ENCODE data around the gene GPR18. TPM values are rescaled to one million over a fixed set of nuclear protein-coding genes. Genes with fewer than 3 reads are reported as not detected.
A peak's percentile ranks its signal among the peaks of the same experiment; 100 is the strongest.

The GPR18 gene
- total RNA-seq, 2 experiments from 2014 or later: 42.9 to 45.1 TPM

DNA sequence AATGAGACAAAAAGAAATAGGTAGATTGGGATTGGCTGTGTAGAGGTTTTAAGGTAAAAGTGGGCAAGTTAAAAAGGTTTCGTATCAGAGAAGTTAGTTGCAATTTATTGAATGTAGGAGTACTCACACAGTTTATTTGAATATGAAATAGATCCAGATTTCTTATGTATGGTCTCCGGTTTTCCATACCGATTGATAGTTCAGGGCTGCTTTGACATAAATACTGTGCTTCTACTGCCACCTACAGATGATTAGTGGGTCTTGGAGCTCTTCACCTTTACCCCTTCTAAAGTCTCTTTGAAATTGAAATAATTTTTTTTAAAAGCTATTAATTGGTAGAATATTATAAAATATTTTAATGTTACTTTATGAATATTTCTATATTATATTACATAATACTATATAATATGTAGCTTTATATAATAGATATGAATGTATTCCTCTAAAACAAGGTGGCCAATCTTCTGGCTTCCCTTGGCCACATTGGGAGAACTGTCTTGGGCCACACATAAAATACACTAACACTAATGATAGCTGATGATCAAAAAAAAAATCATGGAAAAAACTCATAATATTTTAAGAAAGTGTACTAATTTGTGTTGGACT lies 7.7 kb upstream of the GPR18 start:
- Histone ChIP-seq H3K27ac (ENCODE audit: low read depth in 1 of 2, low read length in 2 of 2) (no peak overlapping the region), H3K36me3 (ENCODE audit: insufficient read depth, low read length) (peaks cover 41% of the 10 kb centered on the region), H3K4me3 (ENCODE audit: low read length) (no peak overlapping the region), H3K4me1 (ENCODE audit: insufficient read depth, low read length) (peaks cover 18% of the 10 kb centered on the region), H3K27me3 (ENCODE audit: control insufficient read depth in 1 of 2, insufficient read depth in 2 of 2, low read length in 2 of 2) (no peaks in the 10 kb centered on the region), H3K9me3 (ENCODE audit: control insufficient read depth in 1 of 2, insufficient read depth in 1 of 2, low read length in 2 of 2) (no peaks in the 10 kb centered on the region)
- TF ChIP-seq, protein P1, sequence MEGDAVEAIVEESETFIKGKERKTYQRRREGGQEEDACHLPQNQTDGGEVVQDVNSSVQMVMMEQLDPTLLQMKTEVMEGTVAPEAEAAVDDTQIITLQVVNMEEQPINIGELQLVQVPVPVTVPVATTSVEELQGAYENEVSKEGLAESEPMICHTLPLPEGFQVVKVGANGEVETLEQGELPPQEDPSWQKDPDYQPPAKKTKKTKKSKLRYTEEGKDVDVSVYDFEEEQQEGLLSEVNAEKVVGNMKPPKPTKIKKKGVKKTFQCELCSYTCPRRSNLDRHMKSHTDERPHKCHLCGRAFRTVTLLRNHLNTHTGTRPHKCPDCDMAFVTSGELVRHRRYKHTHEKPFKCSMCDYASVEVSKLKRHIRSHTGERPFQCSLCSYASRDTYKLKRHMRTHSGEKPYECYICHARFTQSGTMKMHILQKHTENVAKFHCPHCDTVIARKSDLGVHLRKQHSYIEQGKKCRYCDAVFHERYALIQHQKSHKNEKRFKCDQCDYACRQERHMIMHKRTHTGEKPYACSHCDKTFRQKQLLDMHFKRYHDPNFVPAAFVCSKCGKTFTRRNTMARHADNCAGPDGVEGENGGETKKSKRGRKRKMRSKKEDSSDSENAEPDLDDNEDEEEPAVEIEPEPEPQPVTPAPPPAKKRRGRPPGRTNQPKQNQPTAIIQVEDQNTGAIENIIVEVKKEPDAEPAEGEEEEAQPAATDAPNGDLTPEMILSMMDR (IDR thresholded peaks at IDR 0.05): peak; percentile 87
- ATAC-seq (ENCODE audit: poor library complexity): peak; percentile 72
- Mint-ChIP-seq H3K27me3 (no peaks in the 10 kb centered on the region), H3K36me3 (ENCODE audit: low read depth) (peaks cover 29% of the 10 kb centered on the region), H3K4me3 (peak overlapping the region; percentile 49), H3K9me3 (no peaks in the 10 kb centered on the region), H3K4me1 (ENCODE audit: low read depth) (peaks cover 75% of the 10 kb centered on the region), H3K27ac (peak overlapping the region; percentile 81)
- ChIA-PET POLR2A (interaction anchor here (0.6 to 3.1 kb wide), 20 partner anchors 9 to 169 kb away, joined by 3 to 45 read pairs (median 4); partner anchors contain the start of genes GPR183 and UBAC2), CTCF (interaction anchor here (0.6 to 10.4 kb wide), 24 partner anchors 10 to 237 kb away, joined by 3 to 189 read pairs (median 4); partner anchors contain the start of gene UBAC2)
- intact Hi-C loops (cut with DNase I, micrococcal nuclease): loop anchor here (1.0 to 10.0 kb wide), 5 partner anchors 70 to 339 kb away; partner anchors contain the start of genes CLYBL (in 1 of the 2) and TM9SF2 (in 1 of the 2)
- peak in 4 of 14 experiments; percentile 31 to 84 (median 80) for DNase-seq

DNA sequence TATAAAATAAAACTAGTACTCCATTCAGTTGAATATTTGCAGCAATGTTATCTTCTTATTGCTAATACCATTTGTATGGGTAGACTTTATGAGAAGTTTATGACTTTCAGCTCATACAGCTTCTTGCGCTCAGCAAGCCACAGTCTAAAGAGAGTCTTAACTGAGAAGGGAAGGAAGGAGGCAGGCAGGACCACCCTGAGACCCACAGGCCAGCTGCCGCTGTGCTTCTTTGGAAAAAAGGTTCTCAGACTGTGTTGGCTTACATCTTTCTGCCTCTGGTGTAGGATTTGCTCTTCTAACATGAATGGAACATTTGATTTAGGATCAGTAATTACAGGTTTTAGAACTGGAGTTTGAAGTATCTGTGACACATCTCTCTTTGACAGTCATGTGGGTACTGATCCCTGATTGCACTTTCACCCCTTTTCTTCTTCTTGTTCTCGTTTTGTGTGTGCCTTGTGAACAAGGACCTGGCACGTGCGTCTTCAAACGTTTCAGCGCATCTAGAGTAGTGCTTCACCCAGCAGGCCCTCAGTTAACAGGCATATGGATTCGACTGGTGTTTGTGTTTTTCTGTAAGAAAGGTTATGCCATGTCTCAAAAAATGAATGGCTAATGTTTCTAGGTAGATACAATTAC lies 7.1 kb upstream of the GPR18 start:
- peak overlapping the region; percentile 81 for H3K27ac Mint-ChIP-seq
- POLR2A ChIA-PET: interaction anchor here (0.7 to 3.1 kb wide), 17 partner anchors 8 to 170 kb away, joined by 3 to 45 read pairs (median 4); partner anchors contain the start of genes GPR183 and UBAC2
- peaks cover 74% of the 10 kb centered on the region for H3K4me1 Mint-ChIP-seq (ENCODE audit: low read depth)
- H3K4me3 ChIP-seq (ENCODE audit: low read length): no peak overlapping the region
- no peak for DNase-seq
- CTCF ChIA-PET: interaction anchor here (0.9 to 10.4 kb wide), 13 partner anchors 17 to 236 kb away, joined by 3 to 189 read pairs (median 6); partner anchors contain the start of gene UBAC2
- TF ChIP-seq, protein P1 (IDR thresholded peaks at IDR 0.05): no peak
- no peaks in the 10 kb centered on the region for H3K27me3 ChIP-seq (ENCODE audit: control insufficient read depth in 1 of 2, insufficient read depth in 2 of 2, low read length in 2 of 2)
- H3K4me3 Mint-ChIP-seq: no peak overlapping the region
- no peaks in the 10 kb centered on the region for H3K9me3 Mint-ChIP-seq
- no peaks in the 10 kb centered on the region for H3K9me3 ChIP-seq (ENCODE audit: control insufficient read depth in 1 of 2, insufficient read depth in 1 of 2, low read length in 2 of 2)
- intact Hi-C loops (cut with DNase I, micrococcal nuclease): loop anchor here (1.0 to 10.0 kb wide), 5 partner anchors 69 to 340 kb away; partner anchors contain the start of genes CLYBL (in 1 of the 2) and TM9SF2 (in 1 of the 2)
- H3K36me3 ChIP-seq (ENCODE audit: insufficient read depth, low read length): peaks cover 44% of the 10 kb centered on the region
- no peak overlapping the region for H3K27ac ChIP-seq (ENCODE audit: low read depth in 1 of 2, low read length in 2 of 2)
- H3K27me3 Mint-ChIP-seq: no peaks in the 10 kb centered on the region
- ATAC-seq (ENCODE audit: poor library complexity): peak; percentile 12
- peaks cover 30% of the 10 kb centered on the region for H3K36me3 Mint-ChIP-seq (ENCODE audit: low read depth)
- H3K4me1 ChIP-seq (ENCODE audit: insufficient read depth, low read length): peaks cover 21% of the 10 kb centered on the region

DNA sequence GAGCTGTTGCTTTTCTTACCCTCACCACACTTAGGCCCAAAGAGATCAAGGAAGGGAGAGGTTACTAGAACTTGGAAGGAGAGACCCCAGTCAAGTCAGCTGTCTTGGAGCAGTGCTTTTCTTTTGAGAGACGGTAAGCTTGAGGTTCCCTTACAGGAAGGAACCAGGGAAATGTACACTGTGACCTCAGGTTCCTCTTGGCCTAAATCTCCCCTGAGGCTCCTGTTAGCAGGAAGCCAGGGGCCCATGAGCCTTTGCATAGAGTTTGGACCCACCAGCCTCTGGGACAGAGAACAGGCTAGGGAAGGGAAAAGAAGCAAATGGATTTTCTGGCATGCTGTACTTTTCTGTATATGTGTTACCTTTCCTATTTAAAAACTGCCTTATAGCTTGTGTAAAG lies 5.9 kb upstream of the GPR18 start:
- ChIA-PET POLR2A (interaction anchor here (0.6 to 3.1 kb wide), 9 partner anchors 19 to 88 kb away, joined by 3 to 45 read pairs (median 5); partner anchors contain the start of gene UBAC2), CTCF (interaction anchor here (0.6 to 10.2 kb wide), 4 partner anchors 63 to 173 kb away, joined by 3 to 150 read pairs (median 18); partner anchors contain the start of gene UBAC2)
- Mint-ChIP-seq H3K4me1 (ENCODE audit: low read depth) (peaks cover 77% of the 10 kb centered on the region), H3K4me3 (peak overlapping the region; percentile 34), H3K9me3 (no peaks in the 10 kb centered on the region), H3K27me3 (no peaks in the 10 kb centered on the region), H3K36me3 (ENCODE audit: low read depth) (peaks cover 30% of the 10 kb centered on the region), H3K27ac (peak overlapping the region; percentile 81)
- DNase-seq: peak in 3 of 14 experiments; percentile 48 to 63 (median 51)
- Histone ChIP-seq H3K4me1 (ENCODE audit: insufficient read depth, low read length) (peaks cover 32% of the 10 kb centered on the region), H3K9me3 (ENCODE audit: control insufficient read depth in 1 of 2, insufficient read depth in 1 of 2, low read length in 2 of 2) (no peaks in the 10 kb centered on the region), H3K27ac (ENCODE audit: low read depth in 1 of 2, low read length in 2 of 2) (peak overlapping the region in 1 of 2 donors; percentile 26), H3K27me3 (ENCODE audit: control insufficient read depth in 1 of 2, insufficient read depth in 2 of 2, low read length in 2 of 2) (no peaks in the 10 kb centered on the region), H3K4me3 (ENCODE audit: low read length) (no peak overlapping the region), H3K36me3 (ENCODE audit: insufficient read depth, low read length) (peaks cover 44% of the 10 kb centered on the region)
- TF ChIP-seq, protein P1 (IDR thresholded peaks at IDR 0.05): no peak
- no peak for ATAC-seq (ENCODE audit: poor library complexity)
- intact Hi-C loops (cut with DNase I, micrococcal nuclease): loop anchor here in 1 of 2 experiments (10.0 kb wide), 1 partner anchor 341 kb away; the partner anchor contains the start of gene CLYBL

Data from CD4-positive, alpha-beta T cell (primary cell).